Measurements from ENCODE around the gene POT1. TPM values are rescaled to one million over a fixed set of nuclear protein-coding genes. Genes with fewer than 3 reads are reported as not detected.

The POT1 gene
- total and polyA plus RNA-seq, 2 experiments from 2014 or later: 12.0 to 40.4 TPM

GRCh38 chr7:124922200-124922599 lies 7.4 kb downstream of the POT1 start:
- ATAC-seq (no peak), DNase-seq (ENCODE audit: low spot score) (no peak)
- Histone ChIP-seq H3F3A (replicated peaks; ENCODE audit: low read depth) (no peaks in the 10 kb centered on the region), H3K27me3 (ENCODE audit: insufficient read depth) (no peaks in the 10 kb centered on the region), H4K20me1 (replicated peaks; ENCODE audit: insufficient read depth) (0 out of 2 replicates have a peak, but pooled peaks cover 2% of the 10 kb centered on the region), H2AFZ (no peak overlapping the region), H3K9me2 (ENCODE audit: insufficient read depth) (no peaks in the 10 kb centered on the region), H3K4me1 (ENCODE audit: insufficient read depth) (no peaks in the 10 kb centered on the region), H3K79me2 (replicated peaks; ENCODE audit: insufficient read depth) (peaks cover 99% of the 10 kb centered on the region), H3K4me3 (no peak overlapping the region), H3K27ac (ENCODE audit: low read depth) (no peak overlapping the region), H3K36me3 (ENCODE audit: insufficient read depth) (no peaks in the 10 kb centered on the region), H3K4me2 (no peak overlapping the region)
- Mint-ChIP-seq H3K27ac (no peak overlapping the region), H3K36me3 (ENCODE audit: low read depth) (no peaks in the 10 kb centered on the region; the same call in 2 of the 3 replicates), H3K4me1 (no peaks in the 10 kb centered on the region), H3K9me3 (no peaks in the 10 kb centered on the region), H3K4me3 (no peak overlapping the region), H3K27me3 (ENCODE audit: insufficient read depth, low read depth, poor library complexity) (no peaks in the 10 kb centered on the region)
- TF ChIP-seq JUNB (IDR thresholded peaks at IDR 0.05; ENCODE audit: unreplicated experiment): no peak
- TF ChIP-seq NANOG (IDR thresholded peaks at IDR 0.05; ENCODE audit: borderline replicate concordance): no peak
- no peak for TF ChIP-seq CTCF (conservative IDR thresholded peaks at IDR 0.05; ENCODE audit: low read depth in 2 of 2)
- no peak for TF ChIP-seq ZNF331 (CRISPR knock-in tag; IDR thresholded peaks at IDR 0.05; ENCODE audit: low read depth)
- no peak for TF ChIP-seq EZH2phosphoT487 (IDR thresholded peaks at IDR 0.05; ENCODE audit: unreplicated experiment)
- TF ChIP-seq, protein P1, sequence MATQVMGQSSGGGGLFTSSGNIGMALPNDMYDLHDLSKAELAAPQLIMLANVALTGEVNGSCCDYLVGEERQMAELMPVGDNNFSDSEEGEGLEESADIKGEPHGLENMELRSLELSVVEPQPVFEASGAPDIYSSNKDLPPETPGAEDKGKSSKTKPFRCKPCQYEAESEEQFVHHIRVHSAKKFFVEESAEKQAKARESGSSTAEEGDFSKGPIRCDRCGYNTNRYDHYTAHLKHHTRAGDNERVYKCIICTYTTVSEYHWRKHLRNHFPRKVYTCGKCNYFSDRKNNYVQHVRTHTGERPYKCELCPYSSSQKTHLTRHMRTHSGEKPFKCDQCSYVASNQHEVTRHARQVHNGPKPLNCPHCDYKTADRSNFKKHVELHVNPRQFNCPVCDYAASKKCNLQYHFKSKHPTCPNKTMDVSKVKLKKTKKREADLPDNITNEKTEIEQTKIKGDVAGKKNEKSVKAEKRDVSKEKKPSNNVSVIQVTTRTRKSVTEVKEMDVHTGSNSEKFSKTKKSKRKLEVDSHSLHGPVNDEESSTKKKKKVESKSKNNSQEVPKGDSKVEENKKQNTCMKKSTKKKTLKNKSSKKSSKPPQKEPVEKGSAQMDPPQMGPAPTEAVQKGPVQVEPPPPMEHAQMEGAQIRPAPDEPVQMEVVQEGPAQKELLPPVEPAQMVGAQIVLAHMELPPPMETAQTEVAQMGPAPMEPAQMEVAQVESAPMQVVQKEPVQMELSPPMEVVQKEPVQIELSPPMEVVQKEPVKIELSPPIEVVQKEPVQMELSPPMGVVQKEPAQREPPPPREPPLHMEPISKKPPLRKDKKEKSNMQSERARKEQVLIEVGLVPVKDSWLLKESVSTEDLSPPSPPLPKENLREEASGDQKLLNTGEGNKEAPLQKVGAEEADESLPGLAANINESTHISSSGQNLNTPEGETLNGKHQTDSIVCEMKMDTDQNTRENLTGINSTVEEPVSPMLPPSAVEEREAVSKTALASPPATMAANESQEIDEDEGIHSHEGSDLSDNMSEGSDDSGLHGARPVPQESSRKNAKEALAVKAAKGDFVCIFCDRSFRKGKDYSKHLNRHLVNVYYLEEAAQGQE (IDR thresholded peaks at IDR 0.05; ENCODE audit: unreplicated experiment): no peak
- TF ChIP-seq, protein P2, sequence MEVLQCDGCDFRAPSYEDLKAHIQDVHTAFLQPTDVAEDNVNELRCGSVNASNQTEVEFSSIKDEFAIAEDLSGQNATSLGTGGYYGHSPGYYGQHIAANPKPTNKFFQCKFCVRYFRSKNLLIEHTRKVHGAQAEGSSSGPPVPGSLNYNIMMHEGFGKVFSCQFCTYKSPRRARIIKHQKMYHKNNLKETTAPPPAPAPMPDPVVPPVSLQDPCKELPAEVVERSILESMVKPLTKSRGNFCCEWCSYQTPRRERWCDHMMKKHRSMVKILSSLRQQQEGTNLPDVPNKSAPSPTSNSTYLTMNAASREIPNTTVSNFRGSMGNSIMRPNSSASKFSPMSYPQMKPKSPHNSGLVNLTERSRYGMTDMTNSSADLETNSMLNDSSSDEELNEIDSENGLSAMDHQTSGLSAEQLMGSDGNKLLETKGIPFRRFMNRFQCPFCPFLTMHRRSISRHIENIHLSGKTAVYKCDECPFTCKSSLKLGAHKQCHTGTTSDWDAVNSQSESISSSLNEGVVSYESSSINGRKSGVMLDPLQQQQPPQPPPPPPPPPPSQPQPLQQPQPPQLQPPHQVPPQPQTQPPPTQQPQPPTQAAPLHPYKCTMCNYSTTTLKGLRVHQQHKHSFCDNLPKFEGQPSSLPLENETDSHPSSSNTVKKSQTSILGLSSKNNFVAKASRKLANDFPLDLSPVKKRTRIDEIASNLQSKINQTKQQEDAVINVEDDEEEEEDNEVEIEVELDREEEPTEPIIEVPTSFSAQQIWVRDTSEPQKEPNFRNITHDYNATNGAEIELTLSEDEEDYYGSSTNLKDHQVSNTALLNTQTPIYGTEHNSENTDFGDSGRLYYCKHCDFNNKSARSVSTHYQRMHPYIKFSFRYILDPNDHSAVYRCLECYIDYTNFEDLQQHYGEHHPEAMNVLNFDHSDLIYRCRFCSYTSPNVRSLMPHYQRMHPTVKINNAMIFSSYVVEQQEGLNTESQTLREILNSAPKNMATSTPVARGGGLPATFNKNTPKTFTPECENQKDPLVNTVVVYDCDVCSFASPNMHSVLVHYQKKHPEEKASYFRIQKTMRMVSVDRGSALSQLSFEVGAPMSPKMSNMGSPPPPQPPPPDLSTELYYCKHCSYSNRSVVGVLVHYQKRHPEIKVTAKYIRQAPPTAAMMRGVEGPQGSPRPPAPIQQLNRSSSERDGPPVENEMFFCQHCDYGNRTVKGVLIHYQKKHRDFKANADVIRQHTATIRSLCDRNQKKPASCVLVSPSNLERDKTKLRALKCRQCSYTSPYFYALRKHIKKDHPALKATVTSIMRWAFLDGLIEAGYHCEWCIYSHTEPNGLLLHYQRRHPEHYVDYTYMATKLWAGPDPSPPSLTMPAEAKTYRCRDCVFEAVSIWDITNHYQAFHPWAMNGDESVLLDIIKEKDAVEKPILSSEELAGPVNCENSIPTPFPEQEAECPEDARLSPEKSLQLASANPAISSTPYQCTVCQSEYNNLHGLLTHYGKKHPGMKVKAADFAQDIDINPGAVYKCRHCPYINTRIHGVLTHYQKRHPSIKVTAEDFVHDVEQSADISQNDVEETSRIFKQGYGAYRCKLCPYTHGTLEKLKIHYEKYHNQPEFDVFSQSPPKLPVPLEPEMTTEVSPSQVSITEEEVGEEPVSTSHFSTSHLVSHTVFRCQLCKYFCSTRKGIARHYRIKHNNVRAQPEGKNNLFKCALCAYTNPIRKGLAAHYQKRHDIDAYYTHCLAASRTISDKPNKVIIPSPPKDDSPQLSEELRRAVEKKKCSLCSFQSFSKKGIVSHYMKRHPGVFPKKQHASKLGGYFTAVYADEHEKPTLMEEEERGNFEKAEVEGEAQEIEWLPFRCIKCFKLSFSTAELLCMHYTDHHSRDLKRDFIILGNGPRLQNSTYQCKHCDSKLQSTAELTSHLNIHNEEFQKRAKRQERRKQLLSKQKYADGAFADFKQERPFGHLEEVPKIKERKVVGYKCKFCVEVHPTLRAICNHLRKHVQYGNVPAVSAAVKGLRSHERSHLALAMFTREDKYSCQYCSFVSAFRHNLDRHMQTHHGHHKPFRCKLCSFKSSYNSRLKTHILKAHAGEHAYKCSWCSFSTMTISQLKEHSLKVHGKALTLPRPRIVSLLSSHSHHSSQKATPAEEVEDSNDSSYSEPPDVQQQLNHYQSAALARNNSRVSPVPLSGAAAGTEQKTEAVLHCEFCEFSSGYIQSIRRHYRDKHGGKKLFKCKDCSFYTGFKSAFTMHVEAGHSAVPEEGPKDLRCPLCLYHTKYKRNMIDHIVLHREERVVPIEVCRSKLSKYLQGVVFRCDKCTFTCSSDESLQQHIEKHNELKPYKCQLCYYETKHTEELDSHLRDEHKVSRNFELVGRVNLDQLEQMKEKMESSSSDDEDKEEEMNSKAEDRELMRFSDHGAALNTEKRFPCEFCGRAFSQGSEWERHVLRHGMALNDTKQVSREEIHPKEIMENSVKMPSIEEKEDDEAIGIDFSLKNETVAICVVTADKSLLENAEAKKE (CRISPR knock-in tag; IDR thresholded peaks at IDR 0.05): no peak
- TF ChIP-seq, protein P3, sequence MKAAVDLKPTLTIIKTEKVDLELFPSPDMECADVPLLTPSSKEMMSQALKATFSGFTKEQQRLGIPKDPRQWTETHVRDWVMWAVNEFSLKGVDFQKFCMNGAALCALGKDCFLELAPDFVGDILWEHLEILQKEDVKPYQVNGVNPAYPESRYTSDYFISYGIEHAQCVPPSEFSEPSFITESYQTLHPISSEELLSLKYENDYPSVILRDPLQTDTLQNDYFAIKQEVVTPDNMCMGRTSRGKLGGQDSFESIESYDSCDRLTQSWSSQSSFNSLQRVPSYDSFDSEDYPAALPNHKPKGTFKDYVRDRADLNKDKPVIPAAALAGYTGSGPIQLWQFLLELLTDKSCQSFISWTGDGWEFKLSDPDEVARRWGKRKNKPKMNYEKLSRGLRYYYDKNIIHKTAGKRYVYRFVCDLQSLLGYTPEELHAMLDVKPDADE (IDR thresholded peaks at IDR 0.05): no peak
- no peak for TF ChIP-seq ZNF114 (CRISPR knock-in tag; IDR thresholded peaks at IDR 0.05)
- TF ChIP-seq CREB1 (CRISPR knock-in tag; IDR thresholded peaks at IDR 0.05; ENCODE audit: low read depth): no peak
- TF ChIP-seq POLR2AphosphoS5 (IDR thresholded peaks at IDR 0.05; ENCODE audit: low read depth): no peak
- TF ChIP-seq EZH2 (IDR thresholded peaks at IDR 0.05; ENCODE audit: low read depth, unreplicated experiment): no peak
- TF ChIP-seq STAT1 (IDR thresholded peaks at IDR 0.05; ENCODE audit: unreplicated experiment): no peak

All from GM23338 (cell line).